Stimulated activated CD4-positive, alpha-beta T cell treated with anti-CD3 and anti-CD28 coated beads, TNF-alpha, amount 100 ng/mL, for 48 hours (primary cell): ENCODE data around the gene CNTN5.
"Not testable (repeated sequence)": the region's sequence is repeated elsewhere in the genome, so short reads cannot be mapped to it uniquely, and the experiment has no call there.

ENCODE experiments used
- DNase-seq, 3 donors: peaks; one replicate each; pipeline ENCODE4 v3.0.0-alpha.2; 2020; ENCODE audit warnings: low read depth in 3 of 3

The CNTN5 gene

GRCh38 chr11:100192181-100192580 lies 1171.4 kb downstream of the CNTN5 start:
- no peak for DNase-seq

DNA sequence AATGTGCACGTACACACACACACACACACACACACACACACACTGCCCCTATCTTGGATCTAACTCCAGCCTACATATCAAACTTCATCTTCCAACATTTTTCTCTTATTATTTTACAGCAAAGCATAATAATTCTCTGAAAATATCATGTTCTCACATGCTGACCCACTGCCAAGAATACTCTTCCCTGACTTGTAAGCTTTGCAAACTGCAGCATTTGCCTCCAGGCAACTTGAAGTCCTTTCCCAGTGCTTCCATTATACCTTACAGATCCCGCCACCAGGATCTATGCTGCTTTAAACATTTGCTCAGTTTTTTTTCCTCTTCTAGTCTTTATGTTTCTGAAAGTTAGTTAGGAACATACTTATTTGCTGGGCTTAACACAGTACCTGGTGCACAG lies 1183.0 kb downstream of the CNTN5 start:
- no peak for DNase-seq

- DNase-seq = no peak
Measured at GRCh38 chr11:100205926-100206325, 1185.2 kb downstream of the CNTN5 start.

GRCh38 chr11:100208207-100208606 lies 1187.5 kb downstream of the CNTN5 start:
- no peak for DNase-seq

DNA sequence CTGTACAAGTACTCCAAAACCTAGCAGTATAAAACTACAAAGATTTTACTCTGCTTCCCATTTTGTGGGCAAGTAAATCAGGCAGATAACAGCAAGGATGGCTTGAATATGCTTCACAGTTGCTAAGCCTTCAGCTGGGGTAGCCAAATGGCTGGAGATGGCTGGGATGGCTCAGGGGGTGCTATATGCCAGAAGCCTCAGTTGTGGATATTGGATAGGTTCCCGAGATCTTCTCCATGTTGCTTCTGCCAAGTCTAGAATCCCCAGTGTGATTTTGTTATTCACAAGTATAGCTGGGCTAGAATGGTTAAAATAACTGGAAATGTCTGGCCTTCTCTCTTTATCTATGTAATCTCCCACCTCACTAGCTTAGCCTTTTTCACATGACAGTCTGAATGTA lies 1194.0 kb downstream of the CNTN5 start:
- DNase-seq = no peak

DNA sequence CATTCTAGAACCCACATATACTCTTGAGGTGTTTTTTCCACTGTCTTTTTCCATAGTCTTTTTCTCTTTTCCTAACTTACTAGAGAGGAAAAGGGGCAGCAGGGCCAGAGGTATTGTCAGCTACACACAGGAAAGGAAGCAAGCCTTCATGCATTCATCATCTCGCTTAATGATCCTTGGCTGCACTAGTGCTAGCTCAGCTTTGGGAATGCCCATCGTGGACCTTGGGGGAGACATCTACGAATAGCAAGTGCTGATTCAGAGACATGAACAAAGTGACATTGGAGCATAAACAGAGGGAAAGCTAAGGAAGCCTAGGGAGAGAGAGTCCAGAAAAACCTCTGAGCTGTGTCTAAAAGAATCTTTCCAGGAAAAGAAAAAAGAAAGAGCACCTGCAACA lies 1200.1 kb downstream of the CNTN5 start:
- no peak for DNase-seq

DNA sequence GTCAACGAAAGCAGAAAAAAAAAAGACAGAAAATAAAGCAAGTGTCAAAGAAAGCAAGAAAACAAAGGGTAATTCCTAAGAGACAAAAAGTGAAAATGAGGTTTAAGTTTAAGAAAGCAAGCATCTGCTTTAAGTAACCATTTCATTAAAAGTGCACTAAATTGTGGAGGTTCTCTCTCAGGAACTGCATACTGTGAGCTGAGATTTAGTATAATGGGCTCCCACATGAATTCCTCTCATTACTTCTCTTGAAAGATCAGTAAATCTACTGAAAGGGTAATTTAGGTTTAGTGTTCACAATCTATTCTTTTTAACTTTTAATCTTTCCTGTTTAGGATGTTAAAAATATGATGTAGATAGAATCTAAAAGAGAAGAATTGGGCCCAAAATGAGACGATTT lies 1201.0 kb downstream of the CNTN5 start:
- DNase-seq = no peak

- no peak for DNase-seq
Measured at GRCh38 chr11:100224541-100225034, 1203.8 kb downstream of the CNTN5 start.

- DNase-seq = no peak
Measured at GRCh38 chr11:100229086-100229485, 1208.3 kb downstream of the CNTN5 start.

DNA sequence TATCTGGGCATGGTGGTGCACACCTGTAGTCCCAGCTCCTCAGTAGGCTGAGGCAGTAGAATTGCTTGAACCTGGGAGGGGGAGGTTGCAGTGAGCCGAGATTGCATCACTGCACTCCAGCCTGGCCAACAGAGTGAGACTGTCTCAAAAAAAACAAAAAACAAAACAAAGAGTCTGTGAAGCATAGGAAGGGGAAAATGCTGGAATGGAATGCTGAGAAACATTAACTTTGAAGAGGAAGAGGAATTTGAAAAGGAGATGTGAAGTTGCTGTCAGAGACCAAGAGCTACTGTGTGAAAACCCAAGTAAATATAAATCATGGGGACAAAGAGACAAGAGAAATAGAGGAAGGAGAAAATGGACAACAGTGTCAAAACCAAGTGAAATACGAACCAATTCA lies 1211.3 kb downstream of the CNTN5 start:
- DNase-seq = no peak

DNA sequence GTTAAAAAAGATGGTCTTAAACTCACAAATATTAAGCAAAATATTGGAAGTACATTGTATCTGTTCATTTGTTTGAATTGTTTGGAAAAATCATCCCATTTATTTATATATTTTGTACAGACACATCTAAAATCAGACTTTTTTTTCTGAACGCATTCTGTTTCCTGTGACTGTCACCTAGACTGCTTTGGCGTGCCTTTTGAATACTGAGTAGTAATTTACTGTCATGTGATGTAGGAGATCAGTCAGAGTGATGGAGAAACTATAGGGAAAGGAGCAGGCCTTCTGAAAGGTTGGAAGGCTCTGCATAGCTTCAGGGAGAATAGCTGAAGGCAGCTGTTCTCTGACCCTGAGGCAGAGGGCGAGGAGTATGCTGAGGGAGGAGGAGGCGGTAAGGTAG lies 1214.3 kb downstream of the CNTN5 start:
- no peak for DNase-seq

- DNase-seq = no peak
Measured at GRCh38 chr11:100240025-100240539, 1219.3 kb downstream of the CNTN5 start.

- no peak for DNase-seq
Measured at GRCh38 chr11:100247704-100248103, 1227.0 kb downstream of the CNTN5 start.

- not testable (repeated sequence) for DNase-seq
Measured at GRCh38 chr11:100257238-100257803, 1236.6 kb downstream of the CNTN5 start.

DNA sequence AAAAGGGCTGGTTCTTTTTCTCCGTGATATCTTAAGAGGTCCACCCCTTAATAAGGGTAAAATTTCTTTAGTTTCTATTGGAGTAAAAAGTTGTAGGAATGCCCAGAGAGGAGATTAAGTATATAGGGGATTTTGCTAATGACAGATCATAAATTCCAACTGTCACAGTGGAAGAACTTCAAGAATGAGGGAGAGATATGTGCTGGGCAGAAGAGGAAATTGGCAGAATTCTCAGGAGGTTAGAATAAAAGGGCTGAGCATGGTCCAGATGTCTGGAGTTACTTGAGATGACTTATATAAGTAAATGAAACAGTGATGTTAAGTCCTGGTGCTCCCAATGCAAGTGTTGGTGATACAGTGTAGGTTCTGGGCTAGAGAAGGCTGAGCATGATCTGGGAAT lies 1248.8 kb downstream of the CNTN5 start:
- DNase-seq = no peak

DNA sequence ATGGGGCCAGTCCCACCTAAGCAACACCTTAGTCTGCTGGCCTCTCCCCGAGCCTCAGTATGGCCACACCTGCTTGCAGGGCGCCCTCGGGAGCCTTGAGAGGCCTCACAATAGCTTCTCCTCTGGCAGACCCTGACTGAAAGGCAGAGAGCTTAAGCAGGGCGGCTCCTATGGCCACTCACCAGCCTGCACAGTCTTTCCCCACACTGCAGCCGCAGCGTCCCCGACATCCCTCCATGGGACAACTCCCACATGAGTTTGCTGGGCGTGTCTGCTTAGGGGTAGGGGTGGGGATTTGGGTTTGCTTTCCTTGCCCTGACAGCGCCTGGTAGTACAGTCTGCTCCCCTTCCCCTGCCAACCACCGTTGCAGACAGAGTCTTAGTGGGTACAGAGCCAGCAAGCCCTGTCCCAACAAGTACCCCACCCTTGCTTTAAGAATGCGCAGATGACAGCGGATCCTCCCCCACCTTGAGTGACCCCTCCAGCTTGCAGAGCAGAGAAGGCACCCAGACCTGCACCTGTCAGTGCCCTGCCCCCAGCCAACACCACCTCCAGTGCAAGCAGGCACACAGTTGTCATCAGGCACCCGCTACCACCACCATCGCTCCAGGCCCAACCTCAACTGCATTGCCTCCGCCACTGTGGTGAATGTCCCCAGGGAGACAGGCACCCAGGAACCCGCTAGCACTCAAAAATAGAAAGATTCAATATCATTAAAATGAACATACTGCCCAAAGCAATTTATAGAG lies 1252.5 kb downstream of the CNTN5 start:
- DNase-seq = no peak

DNA sequence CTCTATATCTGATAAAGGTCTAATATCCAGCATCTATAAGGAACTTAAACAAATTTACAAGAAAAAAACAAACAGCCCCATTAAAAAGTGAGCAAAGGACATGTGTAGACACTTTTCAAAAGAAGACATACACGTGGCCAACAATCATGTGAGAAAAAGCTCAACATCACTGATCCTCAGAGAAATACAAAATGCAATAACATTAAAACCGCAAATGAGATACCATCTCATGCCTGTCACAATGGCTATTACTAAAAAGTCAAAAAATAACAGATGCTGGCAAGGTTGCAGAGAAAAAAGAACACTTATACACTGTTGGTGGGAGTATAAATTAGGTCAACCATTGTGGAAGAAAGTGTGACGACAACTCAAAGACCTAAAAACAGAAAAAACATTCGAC lies 1253.7 kb downstream of the CNTN5 start:
- DNase-seq = not testable (repeated sequence)

- DNase-seq = no peak
Measured at GRCh38 chr11:100294748-100295147, 1274.0 kb downstream of the CNTN5 start.

DNA sequence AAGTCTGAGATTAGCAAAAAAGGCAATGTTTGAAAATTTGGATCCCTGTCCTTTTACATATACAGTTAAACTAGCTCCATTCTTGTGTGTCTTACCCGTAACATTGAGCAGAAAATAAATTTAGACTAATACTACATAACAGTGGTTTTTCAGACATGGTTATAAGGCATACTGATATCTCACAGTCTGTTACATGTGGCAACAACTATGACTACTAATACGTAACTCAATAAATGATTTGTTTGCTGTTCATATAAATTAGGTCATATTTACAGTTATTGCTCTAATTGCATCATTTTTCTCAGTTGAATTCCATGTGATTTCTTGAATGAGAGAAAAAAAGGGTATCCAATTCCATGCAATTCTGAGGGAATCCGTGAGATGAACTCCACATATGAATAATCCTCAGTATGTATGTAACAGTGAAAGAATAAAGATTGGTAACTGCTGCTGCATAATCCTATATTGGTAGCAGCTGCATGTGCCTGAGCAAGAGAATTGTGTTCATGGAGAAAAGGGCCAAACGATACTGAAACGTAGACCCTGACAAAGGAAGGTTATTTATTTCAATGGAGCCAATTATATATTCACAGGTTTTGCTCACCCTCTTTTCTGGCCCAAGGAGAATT lies 1275.4 kb downstream of the CNTN5 start:
- DNase-seq = no peak

DNA sequence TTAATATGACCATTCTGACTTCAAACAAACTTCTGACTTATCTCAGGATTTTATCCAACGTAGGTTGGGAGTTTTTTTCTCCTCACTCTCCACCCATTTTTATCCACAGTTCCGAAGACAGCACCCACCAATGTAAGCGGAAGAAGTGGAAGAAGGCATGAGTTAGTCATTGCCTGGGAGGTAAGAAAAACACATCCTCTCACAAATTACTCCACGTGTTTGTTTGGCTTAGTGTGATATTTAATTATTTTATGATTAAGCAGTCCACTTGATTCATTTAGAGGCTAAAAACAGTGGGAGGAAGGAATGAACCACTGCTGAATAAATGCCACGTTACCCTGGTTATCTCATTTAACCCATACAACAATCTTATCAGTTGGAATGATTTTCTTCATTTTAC lies 1276.8 kb downstream of the CNTN5 start:
- DNase-seq = no peak

DNA sequence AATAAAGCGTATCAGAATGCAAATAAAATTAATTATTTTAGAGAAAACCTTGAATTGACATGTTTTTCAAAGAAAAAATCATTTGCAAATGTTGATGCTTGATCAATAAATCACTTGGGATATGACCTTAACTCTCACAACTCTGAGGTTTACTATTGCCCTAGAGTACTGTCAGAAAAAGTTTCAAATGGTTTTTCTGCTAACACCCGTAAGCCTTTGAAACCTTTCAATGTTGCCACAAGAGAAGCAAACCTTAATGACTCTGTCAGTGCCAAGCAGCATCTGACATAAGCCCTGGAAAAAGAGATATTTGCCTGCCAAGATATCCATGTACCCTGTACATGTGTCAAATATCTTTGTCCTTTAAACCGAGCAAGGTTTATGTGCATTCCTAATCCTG lies 1282.1 kb downstream of the CNTN5 start:
- no peak for DNase-seq

DNA sequence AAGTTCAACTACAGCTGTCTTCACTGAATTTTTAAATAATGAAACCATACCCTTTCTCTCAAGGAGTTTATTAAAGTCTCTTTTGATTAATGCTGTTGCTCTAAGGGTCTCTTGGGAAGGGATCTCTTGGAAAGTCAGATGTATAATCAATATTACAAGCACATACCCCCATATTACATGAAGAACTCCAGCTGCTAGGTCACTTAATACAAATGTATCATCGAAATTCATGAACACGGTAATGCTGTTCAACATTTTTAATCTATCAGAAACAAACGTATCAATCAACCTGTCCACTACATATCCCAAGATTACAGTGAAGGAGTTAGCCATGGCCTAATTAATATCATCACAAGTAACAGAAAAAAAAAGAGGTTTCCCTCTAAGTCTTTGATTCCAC lies 1283.1 kb downstream of the CNTN5 start:
- no peak for DNase-seq

- DNase-seq = no peak
Measured at GRCh38 chr11:100308202-100308601, 1287.5 kb downstream of the CNTN5 start.
